ENCODE measurements around the gene PPM1M.

PPM1M gene

DNA sequence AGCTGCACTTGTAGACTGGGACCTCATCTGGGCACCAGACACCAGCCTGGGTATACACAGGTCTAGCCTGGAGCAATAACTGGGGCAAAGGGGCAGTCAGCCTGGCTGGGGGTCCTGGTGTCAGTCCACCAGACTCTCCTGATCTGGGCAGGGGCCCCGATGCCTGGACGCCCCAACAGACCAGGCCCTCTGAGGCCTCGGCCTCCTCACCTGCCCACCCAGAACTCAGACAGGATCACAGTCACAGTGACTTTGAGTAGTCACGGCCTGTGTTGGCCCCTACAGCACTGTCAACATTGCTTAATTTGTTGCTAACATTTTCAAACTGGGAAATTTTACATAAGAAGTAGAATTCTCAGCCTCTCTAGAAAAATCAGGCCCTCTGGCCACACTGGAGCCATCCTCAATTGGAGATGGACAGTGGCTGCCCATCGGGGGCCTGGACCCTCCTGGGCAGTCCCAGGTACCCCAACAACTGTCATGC lies 12.4 kb upstream of the PPM1M start:
- DNase-seq (ENCODE audit: low read depth) = no peak
- TF ChIP-seq, protein P1, sequence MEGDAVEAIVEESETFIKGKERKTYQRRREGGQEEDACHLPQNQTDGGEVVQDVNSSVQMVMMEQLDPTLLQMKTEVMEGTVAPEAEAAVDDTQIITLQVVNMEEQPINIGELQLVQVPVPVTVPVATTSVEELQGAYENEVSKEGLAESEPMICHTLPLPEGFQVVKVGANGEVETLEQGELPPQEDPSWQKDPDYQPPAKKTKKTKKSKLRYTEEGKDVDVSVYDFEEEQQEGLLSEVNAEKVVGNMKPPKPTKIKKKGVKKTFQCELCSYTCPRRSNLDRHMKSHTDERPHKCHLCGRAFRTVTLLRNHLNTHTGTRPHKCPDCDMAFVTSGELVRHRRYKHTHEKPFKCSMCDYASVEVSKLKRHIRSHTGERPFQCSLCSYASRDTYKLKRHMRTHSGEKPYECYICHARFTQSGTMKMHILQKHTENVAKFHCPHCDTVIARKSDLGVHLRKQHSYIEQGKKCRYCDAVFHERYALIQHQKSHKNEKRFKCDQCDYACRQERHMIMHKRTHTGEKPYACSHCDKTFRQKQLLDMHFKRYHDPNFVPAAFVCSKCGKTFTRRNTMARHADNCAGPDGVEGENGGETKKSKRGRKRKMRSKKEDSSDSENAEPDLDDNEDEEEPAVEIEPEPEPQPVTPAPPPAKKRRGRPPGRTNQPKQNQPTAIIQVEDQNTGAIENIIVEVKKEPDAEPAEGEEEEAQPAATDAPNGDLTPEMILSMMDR (IDR thresholded peaks at IDR 0.05; ENCODE audit: control insufficient read depth, insufficient read depth, low read depth, low read length, missing control alignments) = no peak
- H3K4me3 ChIP-seq (ENCODE audit: control insufficient read depth, low read depth, low read length) = no peak overlapping the region

DNA sequence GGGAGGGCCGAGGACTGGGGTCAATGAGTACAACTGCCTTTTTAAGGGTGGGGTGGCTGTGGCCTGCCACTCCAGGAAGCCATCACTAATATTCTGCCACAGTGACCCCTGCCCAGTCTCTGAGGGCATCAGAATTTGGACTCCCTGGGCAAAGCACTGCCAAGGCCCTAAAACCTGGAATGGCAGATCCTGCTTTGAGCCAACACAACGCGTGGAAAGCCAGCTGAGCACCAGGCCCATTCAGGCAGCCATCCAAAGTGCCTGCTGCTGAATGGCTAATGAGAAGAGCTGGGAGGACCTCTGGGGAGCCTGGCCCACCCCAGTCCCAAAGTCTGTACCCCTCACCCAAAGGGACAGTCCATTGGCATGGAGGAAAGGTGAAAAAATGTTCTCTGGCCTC lies 11.6 kb upstream of the PPM1M start:
- TF ChIP-seq, protein P1 (IDR thresholded peaks at IDR 0.05; ENCODE audit: control insufficient read depth, insufficient read depth, low read depth, low read length, missing control alignments) = no peak
- DNase-seq (ENCODE audit: low read depth) = no peak
- H3K4me3 ChIP-seq (ENCODE audit: control insufficient read depth, low read depth, low read length) = no peak overlapping the region

DNA sequence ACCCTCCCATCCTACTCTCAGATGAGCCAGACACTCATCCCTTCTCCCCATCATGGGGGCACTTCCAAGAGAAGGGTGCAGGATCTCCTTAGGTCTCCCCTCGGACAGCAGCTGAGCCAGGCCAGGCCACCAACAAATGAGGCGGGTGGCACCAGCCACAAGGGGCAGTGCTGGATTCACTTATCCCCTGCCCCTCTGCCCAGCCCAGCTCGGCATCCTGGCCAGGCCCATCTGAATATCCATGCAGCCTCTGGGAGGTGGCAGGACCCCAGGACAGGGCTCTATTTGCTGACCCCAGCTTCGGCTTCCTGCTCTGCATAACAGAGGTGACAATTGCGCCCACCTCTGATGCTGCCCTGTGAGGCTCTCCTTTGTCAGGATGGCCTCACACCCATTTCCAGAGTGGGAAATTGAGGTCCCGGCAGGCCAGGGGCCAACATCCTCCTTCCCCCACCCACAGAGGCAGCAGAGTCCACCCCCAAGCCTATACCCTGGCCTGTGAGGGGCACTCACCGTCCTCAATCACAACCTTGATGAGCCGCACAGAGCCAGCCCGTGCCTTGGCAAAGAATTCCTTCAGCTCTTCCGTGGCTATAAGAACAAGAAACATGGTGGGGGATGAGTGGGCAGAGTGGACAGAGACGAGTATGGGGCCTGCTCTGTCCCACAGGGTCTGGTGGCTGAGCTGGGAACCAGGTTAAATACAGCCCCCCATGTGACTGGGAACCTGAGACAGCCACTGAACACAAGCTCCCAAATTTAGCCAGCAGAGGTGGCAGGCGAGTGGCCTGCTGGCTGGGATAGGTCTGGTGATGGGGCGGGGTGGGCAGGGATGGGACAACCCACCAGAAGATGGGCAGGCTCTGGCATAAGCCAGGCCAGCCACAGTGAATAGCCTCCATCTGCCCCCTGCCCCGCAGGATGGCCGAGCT lies 10.8 kb upstream of the PPM1M start:
- DNase-seq (ENCODE audit: low read depth) = no peak
- H3K4me3 ChIP-seq (ENCODE audit: control insufficient read depth, low read depth, low read length) = no peak overlapping the region
- TF ChIP-seq, protein P1 (IDR thresholded peaks at IDR 0.05; ENCODE audit: control insufficient read depth, insufficient read depth, low read depth, low read length, missing control alignments) = no peak

DNA sequence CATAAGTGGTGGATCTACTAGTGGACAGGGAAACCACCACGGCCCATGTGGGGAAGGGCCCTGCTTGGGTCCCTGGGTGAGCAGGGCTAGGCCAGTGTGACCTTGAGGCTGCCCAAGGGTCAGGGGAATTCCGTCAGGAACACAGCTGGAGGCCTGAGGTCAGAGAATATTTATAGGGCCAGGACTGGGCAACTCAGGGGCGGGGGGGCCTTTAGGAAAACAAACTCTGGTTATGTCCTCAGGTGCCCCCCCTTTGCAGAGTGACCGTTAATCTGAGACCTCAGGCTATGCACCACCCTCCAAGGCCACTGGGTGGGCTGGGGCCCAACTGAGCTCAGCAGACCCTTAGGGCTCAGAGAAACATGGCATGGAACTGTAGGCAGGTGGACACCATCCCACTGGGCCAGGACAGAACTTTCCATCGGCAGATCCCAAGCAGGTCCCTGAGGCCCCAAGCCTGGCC lies 9.1 kb upstream of the PPM1M start:
- no peak overlapping the region for H3K4me3 ChIP-seq (ENCODE audit: control insufficient read depth, low read depth, low read length)
- DNase-seq (ENCODE audit: low read depth) = no peak
- TF ChIP-seq, protein P1 (IDR thresholded peaks at IDR 0.05; ENCODE audit: control insufficient read depth, insufficient read depth, low read depth, low read length, missing control alignments) = no peak

DNA sequence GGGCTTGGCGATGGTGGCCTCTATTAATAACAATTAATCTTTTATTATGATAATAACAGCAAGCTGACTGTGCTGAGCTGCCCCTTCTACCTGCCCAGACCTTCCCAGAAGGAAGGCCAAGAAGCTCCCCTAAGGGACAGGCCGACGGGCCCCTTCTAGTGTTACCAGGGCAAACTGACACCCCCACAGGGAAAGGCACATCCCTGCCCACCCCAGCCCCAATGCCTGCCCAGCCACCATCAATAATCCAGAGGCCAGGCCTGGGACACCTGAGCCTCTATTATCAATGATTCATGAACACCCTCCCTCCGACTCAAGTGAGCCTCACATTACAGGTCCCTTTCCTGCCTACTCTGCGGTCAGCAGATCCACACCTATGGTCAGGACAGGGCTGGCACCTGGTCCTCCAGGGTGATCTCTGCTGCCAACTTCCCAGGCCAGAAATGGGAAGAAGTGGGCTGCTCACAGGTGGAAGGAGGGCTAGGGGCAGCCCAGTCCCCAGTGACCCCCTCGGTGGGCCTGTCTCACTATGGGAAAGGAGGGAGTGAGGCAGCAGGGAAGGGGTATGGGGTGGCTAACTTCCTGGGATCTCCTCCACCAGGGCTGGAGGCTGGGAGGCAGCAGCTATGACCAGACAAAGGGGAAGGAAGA lies 8.4 kb upstream of the PPM1M start:
- no peak for DNase-seq (ENCODE audit: low read depth)
- TF ChIP-seq, protein P1 (IDR thresholded peaks at IDR 0.05; ENCODE audit: control insufficient read depth, insufficient read depth, low read depth, low read length, missing control alignments) = no peak
- peak overlapping the region; percentile 89 for H3K4me3 ChIP-seq (ENCODE audit: control insufficient read depth, low read depth, low read length)

DNA sequence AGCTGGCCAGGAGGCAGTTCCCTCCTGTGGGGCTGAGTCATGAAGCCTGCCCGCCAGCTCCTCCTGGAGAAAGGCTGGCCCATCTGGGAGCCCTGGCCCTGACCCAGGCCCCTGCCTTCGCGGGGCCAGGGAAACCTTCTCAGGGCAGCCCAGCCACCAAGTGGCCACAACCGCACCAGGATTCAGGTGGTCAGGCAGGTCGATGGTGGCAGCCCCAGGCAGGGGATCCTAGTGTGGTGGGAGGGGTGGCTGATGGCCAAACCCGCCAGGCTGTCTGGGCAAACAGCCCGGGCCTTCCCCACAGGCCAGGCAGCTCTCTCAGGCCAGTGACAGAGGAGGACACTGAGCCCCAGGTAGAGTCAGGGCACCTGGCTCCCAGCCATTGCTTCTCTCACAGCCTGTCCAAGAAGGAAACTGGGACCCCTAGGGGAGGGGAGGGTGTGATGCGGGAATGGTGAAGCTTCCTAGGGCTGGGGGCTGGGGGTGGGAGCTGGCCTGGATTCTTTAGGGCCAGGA lies 7.8 kb upstream of the PPM1M start:
- peak; percentile 46 for DNase-seq (ENCODE audit: low read depth)
- H3K4me3 ChIP-seq (ENCODE audit: control insufficient read depth, low read depth, low read length) = peak overlapping the region; percentile 89
- TF ChIP-seq, protein P1 (IDR thresholded peaks at IDR 0.05; ENCODE audit: control insufficient read depth, insufficient read depth, low read depth, low read length, missing control alignments) = peak; percentile 1
